SK-N-SH treated with all-trans-retinoic acid at 6 μM for 48 hours (cell line): ENCODE data around the gene MYCBPAP.

Experiments used
- ARNTL ChIP-seq: fragments of 450-650 bp; formaldehyde crosslinking; IDR thresholded peaks from 2 replicates; pipeline ENCODE4 v1.5.0; 2020; ENCODE audit warnings: low read depth, mild to moderate bottlenecking, moderate library complexity, borderline replicate concordance
- BACH2 ChIP-seq: fragments of 250-450 bp; sonication (Bioruptor Pico); IDR thresholded peaks from 2 replicates; pipeline ENCODE4 v1.9.0; 2021; ENCODE audit warnings: mild to moderate bottlenecking, borderline replicate concordance
- CREB5 ChIP-seq: fragments of 250-450 bp; sonication (Bioruptor Pico); IDR thresholded peaks from 2 replicates; pipeline ENCODE4 v1.5.1; 2020; ENCODE audit warnings: low read depth, mild to moderate bottlenecking, moderate library complexity
- OSR1 ChIP-seq: fragments of 250-450 bp; sonication (Bioruptor Pico); IDR thresholded peaks from 2 replicates; pipeline ENCODE4 v1.8.0; 2022; ENCODE audit warnings: moderate library complexity, mild to moderate bottlenecking, inconsistent platforms
- PPARA ChIP-seq: fragments of 250-450 bp; sonication (Bioruptor Pico); IDR thresholded peaks from 2 replicates; pipeline ENCODE4 v1.5.0; 2020; ENCODE audit warnings: mild to moderate bottlenecking, borderline replicate concordance
- TOX ChIP-seq: fragments of 250-450 bp; sonication (Bioruptor Pico); IDR thresholded peaks from 2 replicates; pipeline ENCODE4 v1.8.0; 2021; ENCODE audit warnings: mild to moderate bottlenecking, moderate library complexity, borderline replicate concordance
- TSHZ2 ChIP-seq: fragments of 250-450 bp; sonication (Bioruptor Pico); IDR thresholded peaks from 2 replicates; pipeline ENCODE4 v1.5.0; 2020; ENCODE audit warnings: mild to moderate bottlenecking, moderate library complexity
- ZFP3 ChIP-seq: fragments of 250-450 bp; sonication (Bioruptor Pico); IDR thresholded peaks from 2 replicates; pipeline ENCODE4 v1.5.0; 2020; ENCODE audit warnings: mild to moderate bottlenecking, moderate library complexity
- ZFP30 ChIP-seq: fragments of 450-650 bp; formaldehyde crosslinking; IDR thresholded peaks from 2 replicates; pipeline ENCODE4 v1.5.0; 2022; ENCODE audit warnings: mild to moderate bottlenecking, moderate library complexity
- ZNF565 ChIP-seq: fragments of 450-650 bp; formaldehyde crosslinking; conservative IDR thresholded peaks from 2 replicates; pipeline ENCODE4 v1.5.0; 2020; ENCODE audit warnings: low read depth, mild to moderate bottlenecking, moderate library complexity
- ZNF70 ChIP-seq: fragments of 450-650 bp; formaldehyde crosslinking; IDR thresholded peaks from 2 replicates; pipeline ENCODE4 v1.5.0; 2020; ENCODE audit warnings: mild to moderate bottlenecking, moderate library complexity
- TF ChIP-seq, protein P1 (sequence below): fragments of 250-450 bp; sonication (Bioruptor Pico); IDR thresholded peaks from 2 replicates; pipeline ENCODE4 v1.8.0; 2021; ENCODE audit warnings: low read depth, mild to moderate bottlenecking, moderate library complexity, borderline replicate concordance
- TF ChIP-seq, protein P2 (sequence below): fragments of 250-450 bp; sonication (Bioruptor Pico); IDR thresholded peaks from 2 replicates; pipeline ENCODE4 v1.8.0; 2020; ENCODE audit warnings: mild to moderate bottlenecking, moderate library complexity, borderline replicate concordance

- TF ChIP-seq CREB5 = no peak
- TF ChIP-seq, protein P1, sequence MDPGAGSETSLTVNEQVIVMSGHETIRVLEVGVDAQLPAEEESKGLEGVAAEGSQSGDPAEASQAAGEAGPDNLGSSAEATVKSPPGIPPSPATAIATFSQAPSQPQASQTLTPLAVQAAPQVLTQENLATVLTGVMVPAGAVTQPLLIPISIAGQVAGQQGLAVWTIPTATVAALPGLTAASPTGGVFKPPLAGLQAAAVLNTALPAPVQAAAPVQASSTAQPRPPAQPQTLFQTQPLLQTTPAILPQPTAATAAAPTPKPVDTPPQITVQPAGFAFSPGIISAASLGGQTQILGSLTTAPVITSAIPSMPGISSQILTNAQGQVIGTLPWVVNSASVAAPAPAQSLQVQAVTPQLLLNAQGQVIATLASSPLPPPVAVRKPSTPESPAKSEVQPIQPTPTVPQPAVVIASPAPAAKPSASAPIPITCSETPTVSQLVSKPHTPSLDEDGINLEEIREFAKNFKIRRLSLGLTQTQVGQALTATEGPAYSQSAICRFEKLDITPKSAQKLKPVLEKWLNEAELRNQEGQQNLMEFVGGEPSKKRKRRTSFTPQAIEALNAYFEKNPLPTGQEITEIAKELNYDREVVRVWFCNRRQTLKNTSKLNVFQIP = no peak
- TF ChIP-seq ZNF565 (CRISPR knock-in tag) = no peak
- TF ChIP-seq OSR1 = no peak
- TF ChIP-seq, protein P2, sequence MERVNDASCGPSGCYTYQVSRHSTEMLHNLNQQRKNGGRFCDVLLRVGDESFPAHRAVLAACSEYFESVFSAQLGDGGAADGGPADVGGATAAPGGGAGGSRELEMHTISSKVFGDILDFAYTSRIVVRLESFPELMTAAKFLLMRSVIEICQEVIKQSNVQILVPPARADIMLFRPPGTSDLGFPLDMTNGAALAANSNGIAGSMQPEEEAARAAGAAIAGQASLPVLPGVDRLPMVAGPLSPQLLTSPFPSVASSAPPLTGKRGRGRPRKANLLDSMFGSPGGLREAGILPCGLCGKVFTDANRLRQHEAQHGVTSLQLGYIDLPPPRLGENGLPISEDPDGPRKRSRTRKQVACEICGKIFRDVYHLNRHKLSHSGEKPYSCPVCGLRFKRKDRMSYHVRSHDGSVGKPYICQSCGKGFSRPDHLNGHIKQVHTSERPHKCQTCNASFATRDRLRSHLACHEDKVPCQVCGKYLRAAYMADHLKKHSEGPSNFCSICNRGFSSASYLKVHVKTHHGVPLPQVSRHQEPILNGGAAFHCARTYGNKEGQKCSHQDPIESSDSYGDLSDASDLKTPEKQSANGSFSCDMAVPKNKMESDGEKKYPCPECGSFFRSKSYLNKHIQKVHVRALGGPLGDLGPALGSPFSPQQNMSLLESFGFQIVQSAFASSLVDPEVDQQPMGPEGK (CRISPR knock-in tag) = no peak
- TF ChIP-seq ZFP30 (CRISPR knock-in tag) = no peak
- TF ChIP-seq PPARA (CRISPR knock-in tag) = no peak
- no peak for TF ChIP-seq ARNTL
- TF ChIP-seq ZNF70 = no peak
- no peak for TF ChIP-seq BACH2
- TF ChIP-seq ZFP3 (CRISPR knock-in tag) = no peak
- no peak for TF ChIP-seq TOX (CRISPR knock-in tag)
- no peak for TF ChIP-seq TSHZ2 (CRISPR knock-in tag)
Measured at GRCh38 chr17:50465635-50466034, 42.6 kb upstream of the MYCBPAP start.
